GM23338 (cell line): ENCODE data around the gene COL8A1.

Experiments used
- CREB1 ChIP-seq: fragments of 250-450 bp; sonication (Bioruptor Pico); IDR thresholded peaks from 2 replicates; pipeline ENCODE4 v1.5.0; 2020; ENCODE audit warnings: low read depth, mild to moderate bottlenecking, moderate library complexity
- JUNB ChIP-seq: IDR thresholded peaks from one replicate; pipeline ENCODE4 v1.6.1; 2016; ENCODE audit warnings: antibody characterized with exemption; ENCODE audit not compliant: unreplicated experiment
- NANOG ChIP-seq: IDR thresholded peaks from 2 replicates; pipeline ENCODE4 v1.6.1; 2016; ENCODE audit warnings: antibody characterized with exemption, borderline replicate concordance
- POLR2AphosphoS5 ChIP-seq: IDR thresholded peaks from 2 replicates; pipeline ENCODE4 v1.6.1; 2016; ENCODE audit warnings: antibody characterized with exemption, low read depth
- REST ChIP-seq: IDR thresholded peaks from one replicate; pipeline ENCODE4 v1.6.1; 2018; ENCODE audit warnings: antibody characterized with exemption; ENCODE audit not compliant: unreplicated experiment
- STAT1 ChIP-seq: IDR thresholded peaks from one replicate; pipeline ENCODE4 v1.6.1; 2016; ENCODE audit warnings: antibody characterized with exemption; ENCODE audit not compliant: unreplicated experiment
- TF ChIP-seq, protein P1 (sequence below), 2 experiments: fragments of 200-600 bp in 1 of 2; sonication (generic) in 1 of 2; conservative IDR thresholded peaks; 2 replicates each; pipeline versions ENCODE4 v1.5.1 to v1.6.1; 2016 to 2017; ENCODE audit warnings: antibody characterized with exemption in 2 of 2, low read depth in 2 of 2, mild to moderate bottlenecking in 2 of 2, moderate library complexity in 1 of 2
- TF ChIP-seq, protein P2 (sequence below): IDR thresholded peaks from 2 replicates; pipeline ENCODE4 v1.6.1; 2016; ENCODE audit warnings: antibody characterized with exemption

DNA sequence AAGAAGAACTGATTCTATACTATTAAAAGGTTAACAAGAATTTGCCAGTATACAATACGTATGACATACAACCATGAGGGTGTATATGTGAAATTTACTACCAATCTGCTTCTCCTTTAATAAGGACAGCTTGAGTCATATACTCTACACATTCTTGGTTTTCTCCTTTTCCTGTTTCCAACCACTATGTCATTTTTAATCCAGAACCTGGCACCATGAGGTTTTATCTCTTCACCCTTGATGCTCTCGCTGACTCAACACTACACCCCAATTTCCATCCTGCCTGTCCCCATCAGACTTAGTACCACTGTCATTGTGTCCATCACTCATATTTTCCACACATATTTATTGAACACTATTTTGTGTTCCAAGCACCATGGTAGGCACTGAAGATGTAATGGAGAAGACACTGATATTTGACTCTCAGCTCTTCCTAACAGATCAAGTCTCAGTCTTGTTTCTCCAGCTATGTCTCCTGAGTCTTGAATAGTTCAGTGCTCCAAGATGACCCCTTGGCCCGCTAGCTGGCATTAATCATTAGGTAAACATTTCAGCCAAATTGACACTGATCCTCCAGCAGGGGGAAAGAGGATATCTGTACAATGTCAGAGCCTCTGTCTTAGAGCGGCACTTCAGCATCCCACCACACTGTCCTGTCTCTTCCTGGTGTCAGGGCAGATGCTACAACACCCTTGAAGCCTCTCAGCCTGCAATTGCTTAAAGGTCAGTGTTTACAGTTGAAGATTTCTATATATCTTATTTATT lies 11.2 kb upstream of the COL8A1 start:
- no peak for TF ChIP-seq REST
- TF ChIP-seq POLR2AphosphoS5 = no peak
- TF ChIP-seq, protein P1, sequence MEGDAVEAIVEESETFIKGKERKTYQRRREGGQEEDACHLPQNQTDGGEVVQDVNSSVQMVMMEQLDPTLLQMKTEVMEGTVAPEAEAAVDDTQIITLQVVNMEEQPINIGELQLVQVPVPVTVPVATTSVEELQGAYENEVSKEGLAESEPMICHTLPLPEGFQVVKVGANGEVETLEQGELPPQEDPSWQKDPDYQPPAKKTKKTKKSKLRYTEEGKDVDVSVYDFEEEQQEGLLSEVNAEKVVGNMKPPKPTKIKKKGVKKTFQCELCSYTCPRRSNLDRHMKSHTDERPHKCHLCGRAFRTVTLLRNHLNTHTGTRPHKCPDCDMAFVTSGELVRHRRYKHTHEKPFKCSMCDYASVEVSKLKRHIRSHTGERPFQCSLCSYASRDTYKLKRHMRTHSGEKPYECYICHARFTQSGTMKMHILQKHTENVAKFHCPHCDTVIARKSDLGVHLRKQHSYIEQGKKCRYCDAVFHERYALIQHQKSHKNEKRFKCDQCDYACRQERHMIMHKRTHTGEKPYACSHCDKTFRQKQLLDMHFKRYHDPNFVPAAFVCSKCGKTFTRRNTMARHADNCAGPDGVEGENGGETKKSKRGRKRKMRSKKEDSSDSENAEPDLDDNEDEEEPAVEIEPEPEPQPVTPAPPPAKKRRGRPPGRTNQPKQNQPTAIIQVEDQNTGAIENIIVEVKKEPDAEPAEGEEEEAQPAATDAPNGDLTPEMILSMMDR (conservative IDR thresholded peaks at IDR 0.05; ENCODE audit: low read depth in 2 of 2) = no peak
- TF ChIP-seq JUNB = no peak
- TF ChIP-seq STAT1 = no peak
- TF ChIP-seq CREB1 (CRISPR knock-in tag) = no peak
- no peak for TF ChIP-seq NANOG
- TF ChIP-seq, protein P2, sequence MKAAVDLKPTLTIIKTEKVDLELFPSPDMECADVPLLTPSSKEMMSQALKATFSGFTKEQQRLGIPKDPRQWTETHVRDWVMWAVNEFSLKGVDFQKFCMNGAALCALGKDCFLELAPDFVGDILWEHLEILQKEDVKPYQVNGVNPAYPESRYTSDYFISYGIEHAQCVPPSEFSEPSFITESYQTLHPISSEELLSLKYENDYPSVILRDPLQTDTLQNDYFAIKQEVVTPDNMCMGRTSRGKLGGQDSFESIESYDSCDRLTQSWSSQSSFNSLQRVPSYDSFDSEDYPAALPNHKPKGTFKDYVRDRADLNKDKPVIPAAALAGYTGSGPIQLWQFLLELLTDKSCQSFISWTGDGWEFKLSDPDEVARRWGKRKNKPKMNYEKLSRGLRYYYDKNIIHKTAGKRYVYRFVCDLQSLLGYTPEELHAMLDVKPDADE = no peak
